Measurements from ENCODE around the gene COPZ2. TPM values are rescaled to one million over a fixed set of nuclear protein-coding genes. Genes with fewer than 3 reads are reported as not detected.
A peak's percentile ranks its signal among the peaks of the same experiment; 100 is the strongest.

COPZ2 gene
- total and polyA plus RNA-seq, 7 experiments from 2014 or later, result 0.75 to 5.5 (median 1.1) TPM

- Mint-ChIP-seq H3K9me3 (no peaks in the 10 kb centered on the region), H3K27me3 (no peaks in the 10 kb centered on the region), H3K27ac (peak overlapping the region in 2 of 9 donors; percentile 8 to 45), H3K36me3 (peaks cover 0 to 46% (median 12%) of the 10 kb centered on the region in 5 donors), H3K4me1 (peaks cover 8 to 23% (median 17%) of the 10 kb centered on the region in 7 donors), H3K4me3 (no peak overlapping the region)
- no peak overlapping the region for H3K27ac ChIP-seq (ENCODE audit: low read depth, low read length)
- DNase-seq (no peak), ATAC-seq (no peak)
- peaks cover 5 to 80% (median 16%) of the 10 kb centered on the region in 3 experiments for H3K36me3 ChIP-seq (ENCODE audit: control insufficient read depth in 2 of 3, insufficient read depth in 3 of 3, low read length in 3 of 3)
- CTCF ChIA-PET, result no interaction called here
- no peaks in the 10 kb centered on the region for H3K9me3 ChIP-seq (ENCODE audit: control insufficient read depth in 2 of 3, low read length in 3 of 3)
- POLR2A ChIA-PET, result interaction anchor here (2.9 kb wide), 1 partner anchor 12 kb away, joined by 13 read pairs; the partner anchor contains the start of gene NFE2L1
- intact Hi-C loops (cut with micrococcal nuclease), result no loop called here
- no peaks in the 10 kb centered on the region for H3K27me3 ChIP-seq (ENCODE audit: control insufficient read depth in 2 of 2, insufficient read depth in 2 of 2, low read length in 2 of 2)
- H3K4me1 ChIP-seq (ENCODE audit: control insufficient read depth in 2 of 2, insufficient read depth in 2 of 2, low read length in 2 of 2), result no peaks in the 10 kb centered on the region
- H3K4me3 ChIP-seq (ENCODE audit: low read length), result no peak overlapping the region
These were observed 21.6 kb upstream of the COPZ2 start for GRCh38 chr17:48059125-48059668.

DNA sequence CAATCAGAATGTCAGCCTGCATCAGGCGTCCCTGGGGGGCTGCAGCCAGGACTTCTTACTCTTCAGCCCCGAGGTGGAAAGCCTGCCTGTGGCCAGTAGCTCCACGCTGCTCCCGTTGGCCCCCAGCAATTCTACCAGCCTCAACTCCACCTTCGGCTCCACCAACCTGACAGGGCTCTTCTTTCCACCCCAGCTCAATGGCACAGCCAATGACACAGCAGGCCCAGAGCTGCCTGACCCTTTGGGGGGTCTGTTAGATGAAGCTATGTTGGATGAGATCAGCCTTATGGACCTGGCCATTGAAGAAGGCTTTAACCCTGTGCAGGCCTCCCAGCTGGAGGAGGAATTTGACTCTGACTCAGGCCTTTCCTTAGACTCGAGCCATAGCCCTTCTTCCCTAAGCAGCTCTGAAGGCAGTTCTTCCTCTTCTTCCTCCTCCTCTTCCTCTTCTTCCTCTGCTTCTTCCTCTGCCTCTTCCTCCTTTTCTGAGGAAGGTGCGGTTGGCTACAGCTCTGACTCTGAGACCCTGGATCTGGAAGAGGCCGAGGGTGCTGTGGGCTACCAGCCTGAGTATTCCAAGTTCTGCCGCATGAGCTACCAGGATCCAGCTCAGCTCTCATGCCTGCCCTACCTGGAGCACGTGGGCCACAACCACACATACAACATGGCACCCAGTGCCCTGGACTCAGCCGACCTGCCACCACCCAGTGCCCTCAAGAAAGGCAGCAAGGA lies 21.0 kb upstream of the COPZ2 start:
- Mint-ChIP-seq H3K9me3 (no peaks in the 10 kb centered on the region), H3K27ac (peak overlapping the region in 1 of 9 donors; percentile 15), H3K36me3 (peaks cover 0 to 46% (median 12%) of the 10 kb centered on the region in 5 donors), H3K4me1 (peaks cover 13 to 28% (median 18%) of the 10 kb centered on the region in 7 donors), H3K4me3 (no peak overlapping the region), H3K27me3 (no peaks in the 10 kb centered on the region)
- Histone ChIP-seq H3K27ac (ENCODE audit: low read depth, low read length) (no peak overlapping the region), H3K9me3 (ENCODE audit: control insufficient read depth in 2 of 3, low read length in 3 of 3) (no peaks in the 10 kb centered on the region), H3K4me3 (ENCODE audit: low read length) (no peak overlapping the region), H3K4me1 (ENCODE audit: control insufficient read depth in 2 of 2, insufficient read depth in 2 of 2, low read length in 2 of 2) (no peaks in the 10 kb centered on the region), H3K27me3 (ENCODE audit: control insufficient read depth in 2 of 2, insufficient read depth in 2 of 2, low read length in 2 of 2) (no peaks in the 10 kb centered on the region), H3K36me3 (ENCODE audit: control insufficient read depth in 2 of 3, insufficient read depth in 3 of 3, low read length in 3 of 3) (peaks cover 5 to 86% (median 16%) of the 10 kb centered on the region in 3 experiments)
- intact Hi-C loops (cut with micrococcal nuclease), result no loop called here
- CTCF ChIA-PET, result no interaction called here
- ATAC-seq (no peak), DNase-seq (no peak)
- POLR2A ChIA-PET, result interaction anchor here (2.9 kb wide), 1 partner anchor 11 kb away, joined by 13 read pairs; the partner anchor contains the start of gene NFE2L1

GRCh38 chr17:48057626-48058025 lies 20.0 kb upstream of the COPZ2 start:
- POLR2A ChIA-PET, result interaction anchor here (2.9 kb wide), 1 partner anchor 10 kb away, joined by 13 read pairs; the partner anchor contains the start of gene NFE2L1
- Histone ChIP-seq H3K4me1 (ENCODE audit: control insufficient read depth in 2 of 2, insufficient read depth in 2 of 2, low read length in 2 of 2) (no peaks in the 10 kb centered on the region), H3K4me3 (ENCODE audit: low read length) (no peak overlapping the region), H3K27ac (ENCODE audit: low read depth, low read length) (no peak overlapping the region), H3K36me3 (ENCODE audit: control insufficient read depth in 2 of 3, insufficient read depth in 3 of 3, low read length in 3 of 3) (peaks cover 5 to 91% (median 16%) of the 10 kb centered on the region in 3 experiments), H3K27me3 (ENCODE audit: control insufficient read depth in 2 of 2, insufficient read depth in 2 of 2, low read length in 2 of 2) (no peaks in the 10 kb centered on the region), H3K9me3 (ENCODE audit: control insufficient read depth in 2 of 3, low read length in 3 of 3) (no peaks in the 10 kb centered on the region)
- Mint-ChIP-seq H3K27me3 (no peaks in the 10 kb centered on the region), H3K27ac (no peak overlapping the region), H3K36me3 (peaks cover 0 to 45% (median 12%) of the 10 kb centered on the region in 5 donors), H3K4me3 (no peak overlapping the region), H3K4me1 (peaks cover 18 to 37% (median 27%) of the 10 kb centered on the region in 7 donors), H3K9me3 (no peaks in the 10 kb centered on the region)
- no peak for DNase-seq
- no peak for ATAC-seq
- intact Hi-C loops (cut with micrococcal nuclease), result no loop called here
- CTCF ChIA-PET, result interaction anchor here (0.8 kb wide), 1 partner anchor 14 kb away, joined by 3 read pairs; no protein-coding TSS in a partner anchor

DNA sequence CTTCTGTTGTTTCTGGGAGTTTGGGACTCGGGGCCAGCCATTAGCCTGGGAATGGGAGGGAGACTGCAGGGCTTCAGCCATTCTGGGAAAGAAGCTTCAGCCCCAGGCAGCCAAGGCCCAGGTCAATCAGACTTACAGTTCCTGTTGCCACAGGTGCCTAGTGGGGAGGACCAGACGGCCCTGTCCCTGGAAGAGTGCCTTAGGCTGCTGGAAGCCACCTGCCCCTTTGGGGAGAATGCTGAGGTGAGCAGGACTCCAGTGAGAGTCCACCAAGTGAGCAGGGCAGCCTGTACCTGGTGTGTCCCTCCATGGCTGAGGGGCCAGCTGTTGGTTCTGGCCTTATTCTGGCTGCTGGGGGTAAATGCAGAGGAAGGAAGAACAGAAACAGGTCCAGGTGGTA lies 19.3 kb upstream of the COPZ2 start:
- no peak overlapping the region for H3K27ac ChIP-seq (ENCODE audit: low read depth, low read length)
- H3K4me3 ChIP-seq (ENCODE audit: low read length), result no peak overlapping the region
- CTCF ChIA-PET, result no interaction called here
- no peaks in the 10 kb centered on the region for H3K4me1 ChIP-seq (ENCODE audit: control insufficient read depth in 2 of 2, insufficient read depth in 2 of 2, low read length in 2 of 2)
- Mint-ChIP-seq H3K27me3 (no peaks in the 10 kb centered on the region), H3K27ac (peak overlapping the region in 2 of 9 donors; percentile 48 to 83), H3K36me3 (peaks cover 0 to 47% (median 12%) of the 10 kb centered on the region in 5 donors), H3K4me3 (no peak overlapping the region), H3K4me1 (peaks cover 20 to 44% (median 32%) of the 10 kb centered on the region in 7 donors), H3K9me3 (no peaks in the 10 kb centered on the region)
- intact Hi-C loops (cut with micrococcal nuclease), result no loop called here
- DNase-seq, result no peak
- peaks cover 5 to 91% (median 16%) of the 10 kb centered on the region in 3 experiments for H3K36me3 ChIP-seq (ENCODE audit: control insufficient read depth in 2 of 3, insufficient read depth in 3 of 3, low read length in 3 of 3)
- H3K9me3 ChIP-seq (ENCODE audit: control insufficient read depth in 2 of 3, low read length in 3 of 3), result no peaks in the 10 kb centered on the region
- no peak for ATAC-seq
- POLR2A ChIA-PET, result no interaction called here
- H3K27me3 ChIP-seq (ENCODE audit: control insufficient read depth in 2 of 2, insufficient read depth in 2 of 2, low read length in 2 of 2), result no peaks in the 10 kb centered on the region

GRCh38 chr17:48056246-48056745 lies 18.7 kb upstream of the COPZ2 start:
- POLR2A ChIA-PET, result interaction anchor here (1.4 kb wide), 1 partner anchor 27 kb away, joined by 3 read pairs; no protein-coding TSS in a partner anchor
- peaks cover 0 to 48% (median 12%) of the 10 kb centered on the region in 5 donors for H3K36me3 Mint-ChIP-seq
- DNase-seq (no peak), ATAC-seq (no peak)
- intact Hi-C loops (cut with micrococcal nuclease), result no loop called here
- no peaks in the 10 kb centered on the region for H3K27me3 ChIP-seq (ENCODE audit: control insufficient read depth in 2 of 2, insufficient read depth in 2 of 2, low read length in 2 of 2)
- H3K27ac ChIP-seq (ENCODE audit: low read depth, low read length), result no peak overlapping the region
- no peaks in the 10 kb centered on the region for H3K9me3 ChIP-seq (ENCODE audit: control insufficient read depth in 2 of 3, low read length in 3 of 3)
- CTCF ChIA-PET, result no interaction called here
- peaks cover 5 to 91% (median 13%) of the 10 kb centered on the region in 3 experiments for H3K36me3 ChIP-seq (ENCODE audit: control insufficient read depth in 2 of 3, insufficient read depth in 3 of 3, low read length in 3 of 3)
- peaks cover 26 to 48% (median 37%) of the 10 kb centered on the region in 7 donors for H3K4me1 Mint-ChIP-seq
- peak overlapping the region in 1 of 10 donors; percentile 71 for H3K4me3 Mint-ChIP-seq
- peak overlapping the region in 4 of 9 donors; percentile 26 to 83 (median 58) for H3K27ac Mint-ChIP-seq
- no peaks in the 10 kb centered on the region for H3K9me3 Mint-ChIP-seq
- H3K27me3 Mint-ChIP-seq, result no peaks in the 10 kb centered on the region
- no peak overlapping the region for H3K4me3 ChIP-seq (ENCODE audit: low read length)
- H3K4me1 ChIP-seq (ENCODE audit: control insufficient read depth in 2 of 2, insufficient read depth in 2 of 2, low read length in 2 of 2), result no peaks in the 10 kb centered on the region

DNA sequence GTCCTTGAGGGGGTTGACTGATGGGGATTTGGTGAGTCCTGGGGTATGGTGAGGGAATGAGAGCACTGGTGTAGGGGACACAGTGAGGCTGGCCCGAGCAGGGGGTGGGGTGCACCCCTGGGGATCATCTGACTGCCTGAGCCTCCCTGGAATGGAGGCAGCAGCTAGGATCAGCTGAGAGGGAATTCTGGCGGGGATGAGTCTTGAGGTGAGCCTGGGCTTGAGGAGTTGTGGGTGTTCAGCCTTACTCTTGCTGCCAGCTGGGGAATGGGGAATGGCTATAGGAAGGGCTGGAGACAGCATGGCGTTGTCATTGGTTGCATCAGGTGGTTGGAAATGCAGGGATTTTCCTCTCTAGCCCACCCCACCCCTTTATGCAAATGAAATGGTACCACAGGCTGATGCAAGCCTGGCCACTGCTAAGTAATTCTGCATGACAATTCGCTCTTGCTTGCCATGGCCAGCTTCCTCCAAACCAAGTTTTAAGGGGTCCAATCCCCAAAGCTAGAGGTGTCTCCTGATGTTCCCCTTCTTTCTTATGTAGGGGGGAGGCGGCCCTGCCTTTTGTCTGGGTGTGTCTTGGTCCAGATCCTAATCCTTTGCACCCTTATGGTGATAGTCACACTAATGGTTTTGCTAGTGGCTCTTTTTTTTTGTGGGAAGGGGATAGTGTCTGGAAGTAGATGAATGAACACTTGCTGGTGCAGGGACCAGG lies 18.1 kb upstream of the COPZ2 start:
- CTCF ChIA-PET, result no interaction called here
- peaks cover 5 to 94% (median 13%) of the 10 kb centered on the region in 3 experiments for H3K36me3 ChIP-seq (ENCODE audit: control insufficient read depth in 2 of 3, insufficient read depth in 3 of 3, low read length in 3 of 3)
- intact Hi-C loops (cut with micrococcal nuclease), result no loop called here
- ATAC-seq (no peak), DNase-seq (no peak)
- Mint-ChIP-seq H3K9me3 (no peaks in the 10 kb centered on the region), H3K4me3 (peak overlapping the region in 1 of 10 donors; percentile 71), H3K4me1 (peaks cover 29 to 49% (median 43%) of the 10 kb centered on the region in 7 donors), H3K27me3 (no peaks in the 10 kb centered on the region), H3K36me3 (peaks cover under 1 to 46% (median 12%) of the 10 kb centered on the region in 5 donors), H3K27ac (peak overlapping the region in 6 of 9 donors; percentile 24 to 88 (median 82))
- H3K4me1 ChIP-seq (ENCODE audit: control insufficient read depth in 2 of 2, insufficient read depth in 2 of 2, low read length in 2 of 2), result no peaks in the 10 kb centered on the region
- no peaks in the 10 kb centered on the region for H3K27me3 ChIP-seq (ENCODE audit: control insufficient read depth in 2 of 2, insufficient read depth in 2 of 2, low read length in 2 of 2)
- H3K27ac ChIP-seq (ENCODE audit: low read depth, low read length), result no peak overlapping the region
- H3K9me3 ChIP-seq (ENCODE audit: control insufficient read depth in 2 of 3, low read length in 3 of 3), result no peaks in the 10 kb centered on the region
- POLR2A ChIA-PET, result interaction anchor here (1.4 kb wide), 1 partner anchor 27 kb away, joined by 3 read pairs; no protein-coding TSS in a partner anchor
- H3K4me3 ChIP-seq (ENCODE audit: low read length), result no peak overlapping the region
